Esophagus squamous epithelium (tissue), 4 donors: Measurements from ENCODE around the gene PSME2.

Experiments
- CTCF ChIP-seq, 6 experiments: fragments of 450-650 bp in 4 of 6; fragments of 200-600 bp in 2 of 6; sonication (generic) in 2 of 6; IDR thresholded peaks; one replicate each; pipeline ENCODE4 v1.5.1; 2016 to 2019; ENCODE audit warnings: antibody characterized with exemption in 6 of 6, mild to moderate bottlenecking in 4 of 6, moderate library complexity in 4 of 6
- POLR2A ChIP-seq, 4 donors: fragments of 450-650 bp; IDR thresholded peaks; one replicate each; pipeline ENCODE4 v1.6.1; 2017; ENCODE audit warnings: antibody characterized with exemption in 4 of 4, mild to moderate bottlenecking in 4 of 4, moderate library complexity in 3 of 4

GRCh38 chr14:24108336-24108874 lies 38.0 kb downstream of the PSME2 start:
- TF ChIP-seq CTCF (IDR thresholded peaks at IDR 0.05) (no peak), POLR2A (IDR thresholded peaks at IDR 0.05) (no peak)
